Thoracic aorta (tissue), 2 donors: ENCODE measurements around the gene PDE8B. TPM values are rescaled to one million over a fixed set of nuclear protein-coding genes. Genes with fewer than 3 reads are reported as not detected.

Source experiments
- ATAC-seq: fragments of 150-250 bp; one replicate; pipeline ENCODE4 v1.8.0; 2017; ENCODE audit warnings: low read depth; ENCODE audit not compliant: insufficient number of reproducible peaks, low FRiP score
- DNase-seq: peaks from one replicate; pipeline ENCODE4 v3.0.0-alpha.2; 2020; ENCODE audit warnings: low spot score
- H3K27ac ChIP-seq, 2 donors: fragments of 200-600 bp; sonication (generic); 1 replicate in 1 of 2; 2 replicates in 1 of 2; pipeline ENCODE4 v1.5.1; 2016; ENCODE audit warnings: mild to moderate bottlenecking in 2 of 2, moderate library complexity in 2 of 2
- H3K27me3 ChIP-seq: fragments of 200-600 bp; sonication (generic); replicated peaks from 2 replicates; pipeline ENCODE4 v1.6.0; 2016; ENCODE audit warnings: mild to moderate bottlenecking; ENCODE audit not compliant: insufficient read depth
- H3K36me3 ChIP-seq: fragments of 200-600 bp; sonication (generic); one replicate; pipeline ENCODE4 v1.5.1; 2016
- H3K4me1 ChIP-seq, 2 donors: fragments of 200-600 bp; sonication (generic); 1 replicate in 1 of 2; 2 replicates in 1 of 2; pipeline versions ENCODE4 v1.5.1 to v1.6.0; 2016; ENCODE audit warnings: low read depth in 2 of 2, mild to moderate bottlenecking in 1 of 2; ENCODE audit not compliant: control insufficient read depth in 1 of 2
- H3K4me3 ChIP-seq: fragments of 200-600 bp; sonication (generic); 2 replicates; pipeline ENCODE4 v1.5.1; 2016; ENCODE audit warnings: mild to moderate bottlenecking
- H3K9me3 ChIP-seq: fragments of 200-600 bp; sonication (generic); 2 replicates; pipeline ENCODE4 v1.5.1; 2016
- total RNA-seq, 2 donors: library from RNA; depleted of rRNA; stranded (reverse); fragments of >200 nt; gene quantifications; one replicate each; pipeline versions ENCODE4 v1.1.0 to v1.2.3, GENCODE V29; 2016
- TF ChIP-seq, protein P1 (sequence below): fragments of 200-600 bp; sonication (generic); IDR thresholded peaks from one replicate; pipeline ENCODE4 v1.5.1; 2019; ENCODE audit warnings: antibody characterized with exemption

PDE8B gene
- total RNA-seq, 2 donors from 2014 or later, result 22.7 to 59.8 TPM

DNA sequence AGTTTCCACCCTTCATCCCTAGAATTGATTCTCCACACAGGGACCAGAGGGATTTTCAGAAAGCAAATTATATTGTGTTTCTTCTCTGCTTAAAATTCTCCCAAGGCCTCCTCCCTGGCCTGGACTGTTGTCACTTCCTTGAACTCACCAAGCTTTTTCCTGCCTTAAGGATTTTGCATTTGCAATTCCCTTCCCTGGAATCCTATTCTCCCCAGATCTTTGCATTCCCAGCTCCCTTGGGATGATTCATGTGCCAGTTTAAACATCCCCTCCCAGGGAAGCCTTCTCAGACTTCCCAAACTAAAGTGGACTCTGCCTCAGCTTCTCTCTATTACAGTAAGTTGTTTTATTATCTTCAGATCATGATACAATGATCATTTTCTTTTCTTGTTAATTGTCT is 35.2 kb upstream of the PDE8B start:
- Histone ChIP-seq H3K27me3 (no peaks in the 10 kb centered on the region), H3K27ac (no peak overlapping the region), H3K4me3 (no peak overlapping the region), H3K9me3 (no peaks in the 10 kb centered on the region), H3K36me3 (no peaks in the 10 kb centered on the region), H3K4me1 (peaks cover 5 to 12% of the 10 kb centered on the region in 2 donors)
- TF ChIP-seq, protein P1, sequence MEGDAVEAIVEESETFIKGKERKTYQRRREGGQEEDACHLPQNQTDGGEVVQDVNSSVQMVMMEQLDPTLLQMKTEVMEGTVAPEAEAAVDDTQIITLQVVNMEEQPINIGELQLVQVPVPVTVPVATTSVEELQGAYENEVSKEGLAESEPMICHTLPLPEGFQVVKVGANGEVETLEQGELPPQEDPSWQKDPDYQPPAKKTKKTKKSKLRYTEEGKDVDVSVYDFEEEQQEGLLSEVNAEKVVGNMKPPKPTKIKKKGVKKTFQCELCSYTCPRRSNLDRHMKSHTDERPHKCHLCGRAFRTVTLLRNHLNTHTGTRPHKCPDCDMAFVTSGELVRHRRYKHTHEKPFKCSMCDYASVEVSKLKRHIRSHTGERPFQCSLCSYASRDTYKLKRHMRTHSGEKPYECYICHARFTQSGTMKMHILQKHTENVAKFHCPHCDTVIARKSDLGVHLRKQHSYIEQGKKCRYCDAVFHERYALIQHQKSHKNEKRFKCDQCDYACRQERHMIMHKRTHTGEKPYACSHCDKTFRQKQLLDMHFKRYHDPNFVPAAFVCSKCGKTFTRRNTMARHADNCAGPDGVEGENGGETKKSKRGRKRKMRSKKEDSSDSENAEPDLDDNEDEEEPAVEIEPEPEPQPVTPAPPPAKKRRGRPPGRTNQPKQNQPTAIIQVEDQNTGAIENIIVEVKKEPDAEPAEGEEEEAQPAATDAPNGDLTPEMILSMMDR, result no peak
- DNase-seq, result no peak
- no peak for ATAC-seq

DNA sequence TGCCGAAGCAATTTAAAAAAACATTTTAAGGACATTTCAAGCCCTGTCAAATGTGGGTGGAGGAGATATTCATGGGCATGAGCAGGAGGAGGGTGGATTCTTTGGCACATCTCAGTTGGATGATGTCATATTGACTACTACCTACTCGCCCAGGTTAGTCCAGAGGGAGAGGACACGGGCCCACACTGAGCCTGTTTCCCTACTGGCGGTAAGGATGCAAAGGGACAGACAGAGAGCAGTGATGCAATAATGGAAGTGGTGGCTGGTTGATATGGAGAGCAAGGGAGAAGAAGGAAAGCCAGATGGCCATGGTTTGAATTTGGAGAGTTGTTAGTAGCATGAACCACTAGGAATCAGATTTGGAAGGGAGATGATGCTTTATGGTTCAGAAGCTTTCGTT is 34.1 kb upstream of the PDE8B start:
- no peaks in the 10 kb centered on the region for H3K36me3 ChIP-seq
- H3K27ac ChIP-seq, result no peak overlapping the region
- no peak overlapping the region for H3K4me3 ChIP-seq
- no peaks in the 10 kb centered on the region for H3K27me3 ChIP-seq
- H3K4me1 ChIP-seq, result peaks cover 5 to 20% of the 10 kb centered on the region in 2 donors
- ATAC-seq, result no peak
- TF ChIP-seq, protein P1, result no peak
- H3K9me3 ChIP-seq, result no peaks in the 10 kb centered on the region
- DNase-seq, result no peak

DNA sequence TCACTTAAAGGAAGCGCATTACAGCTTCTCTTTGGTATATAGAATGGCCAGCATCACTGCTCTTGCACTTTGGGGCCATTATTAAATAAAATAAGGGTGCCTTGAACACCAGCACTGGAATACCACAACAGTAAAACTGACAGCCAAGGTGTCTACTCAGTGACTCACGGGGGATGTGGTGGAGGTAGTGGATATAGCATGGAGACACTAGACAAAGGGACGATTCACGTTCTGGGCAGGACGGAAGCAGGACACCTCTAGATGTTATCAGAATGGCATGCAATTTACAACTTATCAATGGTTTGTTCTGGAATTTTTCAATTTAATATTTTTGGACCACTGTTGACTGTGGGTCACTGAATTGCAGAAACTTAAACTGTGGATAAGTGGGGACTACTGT is 32.9 kb upstream of the PDE8B start:
- DNase-seq (no peak), ATAC-seq (no peak)
- Histone ChIP-seq H3K27ac (no peak overlapping the region), H3K4me3 (no peak overlapping the region), H3K36me3 (no peaks in the 10 kb centered on the region), H3K4me1 (peaks cover 5 to 30% of the 10 kb centered on the region in 2 donors), H3K27me3 (no peaks in the 10 kb centered on the region), H3K9me3 (no peaks in the 10 kb centered on the region)
- TF ChIP-seq, protein P1, result no peak

DNA sequence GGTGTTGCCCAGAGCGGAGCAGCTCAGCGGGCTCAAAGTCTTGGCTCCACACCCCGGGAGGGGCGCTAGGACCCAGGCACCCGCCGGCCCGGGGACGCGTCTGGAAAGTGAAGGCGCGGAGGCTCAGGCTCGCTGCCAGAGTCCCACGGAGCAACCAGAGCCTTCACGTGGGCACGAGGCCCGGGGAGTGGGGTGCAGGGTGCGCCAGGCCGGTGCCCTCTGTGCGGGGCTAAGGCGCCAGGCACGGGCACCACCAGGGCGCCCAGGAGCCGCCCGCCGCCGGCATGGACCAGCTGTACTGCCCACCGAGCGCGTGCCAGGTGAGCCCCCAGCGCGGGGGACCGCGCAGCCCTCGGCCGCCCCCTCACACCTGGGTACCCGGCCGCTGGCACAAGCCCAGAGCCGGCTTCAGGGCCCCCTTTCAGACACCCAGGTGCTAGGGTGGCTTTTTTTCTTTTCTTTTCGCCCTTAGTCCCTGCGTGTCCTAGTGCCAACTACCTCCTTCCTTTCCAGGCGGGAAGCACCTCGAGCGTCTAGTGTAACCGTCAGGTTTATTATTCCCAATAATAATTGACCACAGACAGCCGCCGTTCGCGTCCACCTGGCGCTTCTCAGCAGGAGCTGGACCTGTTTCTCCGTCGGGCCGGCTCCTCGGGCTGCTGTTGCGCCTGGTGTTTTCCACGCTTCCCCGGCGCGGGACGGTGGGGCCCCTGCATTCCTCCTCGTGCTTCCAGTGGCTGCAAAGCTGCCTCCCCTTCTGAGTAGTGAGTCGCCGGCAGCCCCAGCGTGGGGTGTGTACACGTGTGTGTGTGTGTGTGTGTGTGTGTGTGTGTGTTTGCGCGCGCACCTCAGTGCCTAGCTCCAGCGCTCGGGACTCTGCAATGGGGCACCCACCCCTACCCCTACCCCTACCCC is 30.1 kb upstream of the PDE8B start:
- H3K27ac ChIP-seq, result peak overlapping the region; percentile 52 to 71
- TF ChIP-seq, protein P1, result no peak
- peaks cover 5 to 30% of the 10 kb centered on the region in 2 donors for H3K4me1 ChIP-seq
- H3K36me3 ChIP-seq, result no peaks in the 10 kb centered on the region
- ATAC-seq (no peak), DNase-seq (no peak)
- no peaks in the 10 kb centered on the region for H3K27me3 ChIP-seq
- H3K4me3 ChIP-seq, result peak overlapping the region; percentile 86
- no peaks in the 10 kb centered on the region for H3K9me3 ChIP-seq

DNA sequence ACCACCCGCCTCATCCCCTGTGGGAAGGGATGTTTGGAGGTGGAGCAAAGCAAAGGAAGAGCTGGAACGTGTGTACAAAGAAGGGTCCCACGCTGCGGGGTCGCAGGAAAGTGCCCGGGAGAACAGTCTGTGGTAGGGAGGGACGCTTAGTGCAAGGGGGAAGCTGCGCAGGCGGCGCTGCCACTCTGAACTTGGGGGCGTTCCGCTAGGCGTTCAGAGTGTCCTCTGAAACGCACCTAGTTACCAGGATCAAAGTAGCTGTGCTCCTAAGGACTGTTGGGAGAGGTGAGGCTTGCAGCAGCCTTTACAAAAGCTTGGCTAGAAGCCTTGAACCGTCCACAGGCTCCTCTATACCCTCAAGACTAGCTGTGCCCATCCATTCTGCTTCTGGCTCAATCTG is 29.3 kb upstream of the PDE8B start:
- DNase-seq (no peak), ATAC-seq (no peak)
- Histone ChIP-seq H3K27ac (peak overlapping the region; percentile 74 to 76), H3K9me3 (no peaks in the 10 kb centered on the region), H3K27me3 (no peaks in the 10 kb centered on the region), H3K4me1 (peaks cover 5 to 30% of the 10 kb centered on the region in 2 donors), H3K36me3 (no peaks in the 10 kb centered on the region), H3K4me3 (peak overlapping the region; percentile 86)
- TF ChIP-seq, protein P1, result no peak
